Mucosa of descending colon (tissue), 3 donors: ENCODE measurements around the gene TPRX1. TPM values are rescaled to one million over a fixed set of nuclear protein-coding genes. Genes with fewer than 3 reads are reported as not detected.
"Not testable (repeated sequence)": the region's sequence is repeated elsewhere in the genome, so short reads cannot be mapped to it uniquely, and the experiment has no call there.

ENCODE experiments used
- ATAC-seq: fragments of 200-7000 bp; cut with Tn5 transposase; one replicate; pipeline ENCODE4 v1.9.1; 2020; ENCODE audit warnings: mild to moderate bottlenecking, moderate library complexity
- DNase-seq, 3 donors: peaks; one replicate each; pipeline ENCODE4 v3.0.0-alpha.2; 2020
- H3K36me3 ChIP-seq: fragments of 200-600 bp; one replicate; pipeline ENCODE4 v1.8.0; 2021; ENCODE audit warnings: low read depth, mild to moderate bottlenecking
- H3K4me1 ChIP-seq: fragments of 200-600 bp; one replicate; pipeline ENCODE4 v1.8.0; 2021; ENCODE audit warnings: low read depth, mild to moderate bottlenecking
- H3K4me3 ChIP-seq: fragments of 200-600 bp; one replicate; pipeline ENCODE4 v1.8.0; 2021; ENCODE audit warnings: mild to moderate bottlenecking
- H3K9me3 ChIP-seq: fragments of 200-600 bp; one replicate; pipeline ENCODE4 v1.8.0; 2021; ENCODE audit warnings: mild to moderate bottlenecking
- intact Hi-C, 2 donors: fragments of 100-400 bp; cut with DNase I in 1 of 2; cut with micrococcal nuclease in 1 of 2; formaldehyde crosslinking; loops; one replicate each; pipeline versions ENCODE4 v1.11.0 to v1.11.1; 2022; cut with DNase I, micrococcal nuclease
- long read RNA-seq, 2 donors: library from polyadenylated mRNA; unstranded; transcript quantifications; one replicate each; pipeline ENCODE4 v2.0.0, GENCODE V29; 2019 to 2021
- total RNA-seq, 3 donors: library from RNA; stranded (reverse); fragmentation: NEBNext Ultra II Directional in 2 of 3; extraction: Animal tissue kit (Norgen Biotek cat#: 25700) in 2 of 3; gene quantifications; one replicate each; pipeline versions ENCODE4 v1.2.1 to v1.2.4, GENCODE V29; 2021 to 2023
- TF ChIP-seq, protein P1 (sequence below): fragments of 200-600 bp; IDR thresholded peaks from one replicate; pipeline ENCODE4 v1.8.0; 2022; ENCODE audit warnings: antibody characterized with exemption, mild to moderate bottlenecking
- donor health status: DM: no; HTN: no; CAD: no; lungs with moderate emphysema.
- donor health status: DM: no; HTN: no; CAD: no.
- donor health status: DM: no; HTN: yes; CAD: no.

Gene TPRX1
- total RNA-seq = not detected
- long read RNA-seq, donor 1 = 0 reads
- long read RNA-seq, donor 2 = 0 reads

DNA sequence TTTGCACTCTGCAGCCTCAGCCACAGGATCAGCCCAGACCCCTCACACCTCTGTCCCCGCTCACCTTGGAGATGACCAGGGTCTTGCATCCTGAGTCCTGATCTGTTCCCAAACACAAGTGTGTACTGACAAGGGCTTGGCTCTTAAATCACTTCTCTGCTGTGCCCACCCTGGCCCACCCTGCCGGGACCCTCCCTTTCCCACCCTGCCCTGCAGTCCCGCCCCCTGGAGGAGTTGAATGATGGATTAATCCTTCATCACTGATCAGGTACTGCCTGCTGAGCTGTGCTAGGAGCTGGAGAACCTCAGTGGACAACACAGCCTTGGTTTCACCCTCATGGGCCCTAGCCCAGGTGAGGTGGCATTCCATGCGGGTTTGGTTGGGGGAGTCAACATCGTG, at the start of gene TPRX1:
TPRX1 (minus strand) TSS at position 101 of the 400 bp plus-strand sequence; CDS start at position 89, 12 bp downstream.
- H3K4me1 ChIP-seq, ATAC-seq, DNase-seq, intact Hi-C loops, H3K4me3 ChIP-seq, H3K9me3 ChIP-seq, H3K36me3 ChIP-seq: not testable (repeated sequence)

DNA sequence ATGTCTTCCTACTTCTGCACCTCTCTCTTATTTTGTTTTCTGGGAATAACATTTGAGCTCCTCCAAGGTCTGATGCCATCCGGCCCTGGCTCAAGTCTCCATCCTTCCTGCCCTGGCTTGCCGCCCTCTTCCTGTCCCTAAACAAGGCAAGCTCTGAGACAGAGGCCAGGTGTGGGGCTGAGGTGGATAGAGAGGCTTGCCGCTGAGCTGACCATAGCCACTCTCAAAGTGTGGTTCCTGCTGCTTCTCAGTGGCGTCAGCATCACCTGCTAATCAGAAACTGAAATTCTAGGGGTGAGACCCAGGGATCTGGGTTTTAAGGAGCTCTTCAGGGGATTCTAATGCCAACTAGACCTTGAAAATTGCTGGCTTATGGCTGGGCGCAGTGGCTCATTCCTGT, 48.7 kb upstream of the TPRX1 start:
- H3K4me3 ChIP-seq = no peak overlapping the region
- intact Hi-C loops = no loop called here
- H3K4me1 ChIP-seq = no peaks in the 10 kb centered on the region
- no peaks in the 10 kb centered on the region for H3K9me3 ChIP-seq
- DNase-seq (no peak), ATAC-seq (no peak)
- no peaks in the 10 kb centered on the region for H3K36me3 ChIP-seq
- TF ChIP-seq, protein P1, sequence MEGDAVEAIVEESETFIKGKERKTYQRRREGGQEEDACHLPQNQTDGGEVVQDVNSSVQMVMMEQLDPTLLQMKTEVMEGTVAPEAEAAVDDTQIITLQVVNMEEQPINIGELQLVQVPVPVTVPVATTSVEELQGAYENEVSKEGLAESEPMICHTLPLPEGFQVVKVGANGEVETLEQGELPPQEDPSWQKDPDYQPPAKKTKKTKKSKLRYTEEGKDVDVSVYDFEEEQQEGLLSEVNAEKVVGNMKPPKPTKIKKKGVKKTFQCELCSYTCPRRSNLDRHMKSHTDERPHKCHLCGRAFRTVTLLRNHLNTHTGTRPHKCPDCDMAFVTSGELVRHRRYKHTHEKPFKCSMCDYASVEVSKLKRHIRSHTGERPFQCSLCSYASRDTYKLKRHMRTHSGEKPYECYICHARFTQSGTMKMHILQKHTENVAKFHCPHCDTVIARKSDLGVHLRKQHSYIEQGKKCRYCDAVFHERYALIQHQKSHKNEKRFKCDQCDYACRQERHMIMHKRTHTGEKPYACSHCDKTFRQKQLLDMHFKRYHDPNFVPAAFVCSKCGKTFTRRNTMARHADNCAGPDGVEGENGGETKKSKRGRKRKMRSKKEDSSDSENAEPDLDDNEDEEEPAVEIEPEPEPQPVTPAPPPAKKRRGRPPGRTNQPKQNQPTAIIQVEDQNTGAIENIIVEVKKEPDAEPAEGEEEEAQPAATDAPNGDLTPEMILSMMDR = no peak

GRCh38 chr19:47848823-47849473, 44.6 kb upstream of the TPRX1 start:
- intact Hi-C loops = no loop called here
- TF ChIP-seq, protein P1 = no peak
- ATAC-seq (no peak), DNase-seq (peak in 1 of 3 donors; percentile 15)
- Histone ChIP-seq H3K4me3 (no peak overlapping the region), H3K4me1 (no peaks in the 10 kb centered on the region), H3K9me3 (no peaks in the 10 kb centered on the region), H3K36me3 (no peaks in the 10 kb centered on the region)

DNA sequence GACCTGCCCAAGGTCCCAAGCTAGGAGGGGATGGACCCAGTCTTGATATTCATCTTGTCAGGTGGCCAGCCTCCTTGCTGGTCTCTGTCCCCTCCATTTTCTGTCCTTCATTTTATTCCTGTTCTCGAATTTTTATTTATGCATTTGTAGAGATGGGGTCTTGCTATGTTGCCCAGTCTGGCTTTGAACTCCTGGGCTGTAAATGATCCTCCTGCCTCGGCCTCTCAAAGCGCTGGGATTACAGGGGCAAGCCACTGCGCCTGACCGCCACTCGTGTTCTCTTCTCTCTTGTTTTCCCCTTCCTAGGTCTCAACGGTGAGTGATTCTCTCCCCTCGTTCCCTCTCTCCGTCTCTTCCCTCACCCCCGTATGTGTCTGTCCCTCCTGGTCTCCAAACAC, 44.1 kb upstream of the TPRX1 start:
- Histone ChIP-seq H3K4me1 (no peaks in the 10 kb centered on the region), H3K36me3 (no peaks in the 10 kb centered on the region), H3K9me3 (no peaks in the 10 kb centered on the region), H3K4me3 (no peak overlapping the region)
- TF ChIP-seq, protein P1 = no peak
- DNase-seq (no peak), ATAC-seq (no peak)
- intact Hi-C loops = no loop called here

- intact Hi-C loops = no loop called here
- ATAC-seq = no peak
- H3K36me3 ChIP-seq = no peaks in the 10 kb centered on the region
Observed at GRCh38 chr19:47842941-47843340, 38.6 kb upstream of the TPRX1 start.

DNA sequence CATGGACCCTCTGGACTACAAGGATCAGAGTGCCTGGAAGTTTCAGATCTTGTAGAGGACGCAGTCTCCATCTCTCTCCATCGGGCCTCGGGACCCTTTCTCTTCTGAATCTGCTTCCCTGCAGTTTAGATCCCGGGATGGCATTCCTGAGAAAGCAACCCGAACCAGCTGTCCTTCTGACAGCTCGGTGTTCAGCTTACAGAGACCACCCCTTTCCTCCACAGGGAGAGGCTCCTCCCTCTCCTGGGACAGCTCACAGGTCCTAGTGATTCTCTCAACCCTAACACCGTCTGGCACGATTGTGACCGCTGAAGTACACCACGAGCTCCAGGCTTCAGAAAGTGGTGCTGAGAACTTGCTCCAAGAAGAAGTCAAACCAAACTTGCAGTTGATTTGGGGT, 35.6 kb upstream of the TPRX1 start:
- H3K4me1 ChIP-seq = no peaks in the 10 kb centered on the region
- H3K9me3 ChIP-seq = no peaks in the 10 kb centered on the region
- intact Hi-C loops = no loop called here
- TF ChIP-seq, protein P1 = no peak
- DNase-seq = no peak
- ATAC-seq = no peak
- no peaks in the 10 kb centered on the region for H3K36me3 ChIP-seq
- H3K4me3 ChIP-seq = no peak overlapping the region

More at GRCh38 chr19:47842941-47843340, 38.6 kb upstream of the TPRX1 start:
- no peaks in the 10 kb centered on the region for H3K4me1 ChIP-seq
- TF ChIP-seq, protein P1 = no peak
- no peaks in the 10 kb centered on the region for H3K9me3 ChIP-seq
- DNase-seq = no peak
- H3K4me3 ChIP-seq = no peak overlapping the region
